Activated B cell treated with CpG ODN at 0.5 μM for 24 hours (primary cell): ENCODE measurements around the gene POLD4. TPM values are rescaled to one million over a fixed set of nuclear protein-coding genes. Genes with fewer than 3 reads are reported as not detected.

Source experiments
- ATAC-seq: fragments of 200-7000 bp; cut with Tn5 transposase; one replicate; pipeline ENCODE4 v1.10.0; 2021; ENCODE audit warnings: low read depth, mild to moderate bottlenecking, moderate library complexity
- CTCF ChIA-PET: fragments of 350-600 bp; sonication (Branson Sonifier 250); formaldehyde crosslinking; loops from one replicate; lab custom pipeline; 2021; ENCODE audit warnings: antibody characterized with exemption; lab: Charles Lee
- POLR2A ChIA-PET: fragments of 350-600 bp; sonication (Branson Sonifier 250); formaldehyde crosslinking; loops from one replicate; lab custom pipeline; 2021; ENCODE audit warnings: antibody characterized with exemption; lab: Charles Lee
- DNase-seq: peaks from one replicate; pipeline ENCODE4 v3.0.0; 2022
- H3K27ac Mint-ChIP-seq: one replicate; pipeline ENCODE4 v1.8.0; 2020; ENCODE audit warnings: mixed read lengths
- H3K27me3 Mint-ChIP-seq: one replicate; pipeline ENCODE4 v1.8.0; 2021; ENCODE audit warnings: mixed read lengths
- H3K36me3 Mint-ChIP-seq: one replicate; pipeline ENCODE4 v1.8.0; 2021; ENCODE audit warnings: low read depth, mixed read lengths
- H3K4me1 Mint-ChIP-seq: one replicate; pipeline ENCODE4 v1.8.0; 2021; ENCODE audit warnings: mixed read lengths
- H3K4me3 Mint-ChIP-seq: one replicate; pipeline ENCODE4 v1.8.0; 2020; ENCODE audit warnings: mild to moderate bottlenecking, mixed read lengths
- H3K9me3 Mint-ChIP-seq: one replicate; pipeline ENCODE4 v1.8.0; 2020; ENCODE audit warnings: mixed read lengths
- CTCF ChIP-seq: fragments of 200-600 bp; IDR thresholded peaks from one replicate; pipeline ENCODE4 v1.8.0; 2022; ENCODE audit warnings: antibody characterized with exemption, mild to moderate bottlenecking
- intact Hi-C: fragments of 100-400 bp; cut with micrococcal nuclease; formaldehyde crosslinking; loops from one replicate; pipeline ENCODE4 v1.15.1; 2024
- total RNA-seq: library from RNA; stranded (reverse); gene quantifications from 2 replicates; pipeline ENCODE4 v1.2.3, GENCODE V29; 2022

POLD4 gene
- total RNA-seq, 1 donor from 2014 or later = 166 TPM

- Mint-ChIP-seq H3K27me3 (no peaks in the 10 kb centered on the region), H3K36me3 (peaks cover 60% of the 10 kb centered on the region), H3K9me3 (no peaks in the 10 kb centered on the region), H3K27ac (peak overlapping the region; percentile 51), H3K4me1 (peaks cover 90% of the 10 kb centered on the region), H3K4me3 (peak overlapping the region; percentile 30)
- POLR2A ChIA-PET = interaction anchor here (26.3 to 26.4 kb wide), 2 partner anchors 4 to 11 kb away, joined by 1307 read pairs; partner anchors contain the start of genes CLCF1 and POLD4
- ATAC-seq = no peak
- CTCF ChIA-PET = interaction anchor here (1.4 to 22.6 kb wide), 2 partner anchors 8 to 13 kb away, joined by 6 to 735 read pairs; partner anchors contain the start of genes CLCF1 and POLD4
- TF ChIP-seq CTCF = no peak
- intact Hi-C loops = no loop called here
- no peak for DNase-seq
Measured at GRCh38 chr11:67365736-67366444, 12.5 kb upstream of the POLD4 start.

GRCh38 chr11:67364783-67365722, 11.7 kb upstream of the POLD4 start:
- no peaks in the 10 kb centered on the region for H3K9me3 Mint-ChIP-seq
- peak overlapping the region; percentile 88 for H3K27ac Mint-ChIP-seq
- H3K27me3 Mint-ChIP-seq = no peaks in the 10 kb centered on the region
- TF ChIP-seq CTCF = no peak
- peak overlapping the region; percentile 52 for H3K4me3 Mint-ChIP-seq
- peaks cover 56% of the 10 kb centered on the region for H3K36me3 Mint-ChIP-seq
- no peak for DNase-seq
- H3K4me1 Mint-ChIP-seq = peaks cover 81% of the 10 kb centered on the region
- POLR2A ChIA-PET = interaction anchor here (0.5 to 26.4 kb wide), 5 partner anchors 4 to 82 kb away, joined by 3 to 1307 read pairs (median 3); partner anchors contain the start of genes CLCF1 and POLD4
- ATAC-seq = peak; percentile 42
- CTCF ChIA-PET = interaction anchor here (0.8 to 4.1 kb wide), 4 partner anchors 9 to 16 kb away, joined by 3 to 19 read pairs (median 6); partner anchors contain the start of gene CLCF1
- intact Hi-C loops = no loop called here

- POLR2A ChIA-PET = interaction anchor here (0.6 to 26.4 kb wide), 6 partner anchors 3 to 236 kb away, joined by 3 to 1307 read pairs (median 4); partner anchors contain the start of genes CLCF1 and POLD4
- H3K36me3 Mint-ChIP-seq = peaks cover 52% of the 10 kb centered on the region
- peak overlapping the region; percentile 88 for H3K27ac Mint-ChIP-seq
- H3K4me3 Mint-ChIP-seq = no peak overlapping the region
- intact Hi-C loops = no loop called here
- DNase-seq (no peak), ATAC-seq (no peak)
- CTCF ChIA-PET = interaction anchor here (1.2 to 5.3 kb wide), 4 partner anchors 7 to 17 kb away, joined by 6 to 21 read pairs (median 12); partner anchors contain the start of gene CLCF1
- H3K9me3 Mint-ChIP-seq = no peaks in the 10 kb centered on the region
- TF ChIP-seq CTCF = no peak
- H3K27me3 Mint-ChIP-seq = no peaks in the 10 kb centered on the region
- peaks cover 72% of the 10 kb centered on the region for H3K4me1 Mint-ChIP-seq
Measured at GRCh38 chr11:67364169-67364568, 10.8 kb upstream of the POLD4 start.

- ChIA-PET CTCF (interaction anchor here (5.8 to 10.1 kb wide), 2 partner anchors 12 to 19 kb away, joined by 56 to 735 read pairs; partner anchors contain the start of gene CLCF1), POLR2A (interaction anchor here (0.7 to 26.3 kb wide), 4 partner anchors 11 to 44 kb away, joined by 3 to 1307 read pairs (median 51); partner anchors contain the start of genes CLCF1, PPP1CA and TBC1D10C)
- Mint-ChIP-seq H3K4me1 (peaks cover 74% of the 10 kb centered on the region), H3K9me3 (no peaks in the 10 kb centered on the region), H3K27me3 (no peaks in the 10 kb centered on the region), H3K36me3 (peaks cover 18% of the 10 kb centered on the region), H3K4me3 (no peak overlapping the region), H3K27ac (peak overlapping the region; percentile 90)
- DNase-seq = no peak
- intact Hi-C loops = loop anchor here (1.0 to 10.0 kb wide), 3 partner anchors 16 to 357 kb away; no protein-coding TSS in a partner anchor
- no peak for ATAC-seq
- no peak for TF ChIP-seq CTCF
Measured at GRCh38 chr11:67357831-67358670, 4.7 kb upstream of the POLD4 start.
